SK-N-MC (cell line): ENCODE results near the gene KLHL15.

Experiments used
- DNase-seq: peaks from one replicate; pipeline ENCODE4 v3.0.0-alpha.2; 2011; ENCODE audit warnings: low read depth, low spot score
- H3K27ac ChIP-seq: fragments of 200-600 bp; sonication (generic); 2 replicates; pipeline ENCODE4 v1.5.1; 2016; ENCODE audit warnings: mixed run types
- H3K36me3 ChIP-seq: fragments of 200-600 bp; sonication (generic); 2 replicates; pipeline ENCODE4 v1.6.1; 2017; ENCODE audit warnings: antibody characterized with exemption, low read length, mixed read lengths; ENCODE audit not compliant: insufficient read depth
- H3K4me3 ChIP-seq: fragments of 200-600 bp; sonication (generic); 2 replicates; pipeline ENCODE4 v1.5.1; 2016
- H3K9ac ChIP-seq: fragments of 200-600 bp; sonication (generic); 2 replicates; pipeline ENCODE4 v1.8.0; 2017; ENCODE audit warnings: mixed run types, mixed read lengths; ENCODE audit not compliant: insufficient read length
- H3K9me3 ChIP-seq: fragments of 200-600 bp; sonication (generic); 2 replicates; pipeline ENCODE4 v1.6.1; 2017; ENCODE audit warnings: low read depth, mild to moderate bottlenecking, antibody characterized with exemption, low read length, moderate library complexity, mixed read lengths
- EZH2 ChIP-seq: fragments of 200-600 bp; sonication (generic); IDR thresholded peaks from one replicate; pipeline ENCODE4 v1.6.1; 2017; ENCODE audit warnings: antibody characterized with exemption
- FOXP2 ChIP-seq: optimal IDR thresholded peaks from 2 replicates; pipeline ENCODE3; 2011; ENCODE audit warnings: mild to moderate bottlenecking, moderate library complexity; ENCODE audit not compliant: insufficient read depth; ENCODE audit errors: extremely low read length, control extremely low read depth
- POLR2AphosphoS5 ChIP-seq: IDR thresholded peaks from 2 replicates; pipeline ENCODE4 v1.6.1; 2012; ENCODE audit warnings: mild to moderate bottlenecking, low read depth, low read length, borderline replicate concordance

Gene KLHL15

GRCh38 chrX:24037729-24038128, 10.7 kb upstream of the KLHL15 start:
- H3K4me3 ChIP-seq = no peak overlapping the region
- TF ChIP-seq POLR2AphosphoS5 (no peak), EZH2 (no peak), FOXP2 (no peak)
- H3K27ac ChIP-seq = no peak overlapping the region
- H3K9me3 ChIP-seq = no peaks in the 10 kb centered on the region
- no peak overlapping the region for H3K9ac ChIP-seq
- H3K36me3 ChIP-seq = no peaks in the 10 kb centered on the region
- DNase-seq = no peak

- TF ChIP-seq POLR2AphosphoS5 (no peak), FOXP2 (no peak), EZH2 (no peak)
- DNase-seq = no peak
- Histone ChIP-seq H3K27ac (no peak overlapping the region), H3K36me3 (no peaks in the 10 kb centered on the region), H3K9ac (no peak overlapping the region), H3K4me3 (no peak overlapping the region), H3K9me3 (no peaks in the 10 kb centered on the region)
These were observed 7.5 kb upstream of the KLHL15 start for GRCh38 chrX:24034485-24034884.

DNA sequence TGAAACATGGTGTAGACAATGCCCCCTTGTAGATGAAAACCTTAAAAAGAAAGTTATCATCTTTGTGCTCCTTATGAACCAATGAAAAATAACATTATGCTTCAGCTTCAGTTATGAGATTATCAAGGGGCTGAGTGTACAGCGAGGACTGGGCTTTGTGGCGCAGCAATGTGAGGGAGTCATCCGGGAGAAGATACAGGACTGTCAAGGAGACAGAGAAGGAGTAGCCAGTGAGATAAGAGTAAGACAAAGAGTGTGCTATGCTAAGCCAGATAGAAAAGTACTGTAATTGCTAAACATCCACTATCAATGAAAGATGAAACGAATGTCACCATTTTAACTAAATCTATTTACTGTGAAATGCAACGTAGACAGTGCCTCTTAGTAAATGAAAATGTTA, 3.6 kb upstream of the KLHL15 start:
- Histone ChIP-seq H3K27ac (no peak overlapping the region), H3K9ac (no peak overlapping the region), H3K36me3 (no peaks in the 10 kb centered on the region), H3K4me3 (no peak overlapping the region), H3K9me3 (no peaks in the 10 kb centered on the region)
- no peak for DNase-seq
- TF ChIP-seq POLR2AphosphoS5 = no peak
- TF ChIP-seq EZH2 = no peak
- no peak for TF ChIP-seq FOXP2

DNA sequence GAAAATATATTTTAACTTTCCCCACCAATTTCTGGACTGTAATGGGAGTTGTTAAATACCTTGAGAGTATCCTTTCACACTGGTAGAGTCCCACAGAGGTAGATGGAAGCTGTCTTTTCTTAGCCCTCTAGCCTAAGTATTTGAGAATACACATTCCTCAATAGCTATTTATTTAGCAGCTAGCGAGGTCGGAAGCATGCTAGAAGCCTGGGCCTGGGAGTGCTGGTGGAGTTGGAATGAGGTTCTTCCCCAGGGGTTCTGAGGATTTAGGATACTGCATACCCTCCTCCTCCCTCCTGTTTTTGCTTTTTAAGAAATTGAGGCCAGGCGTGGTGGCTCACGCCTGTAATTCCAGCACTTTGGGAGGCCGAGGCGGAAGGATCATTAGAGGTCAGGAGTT, 999 bp upstream of the KLHL15 start:
- DNase-seq = no peak
- TF ChIP-seq EZH2 (no peak), POLR2AphosphoS5 (no peak)
- no peaks in the 10 kb centered on the region for H3K9me3 ChIP-seq
- no peak overlapping the region for H3K9ac ChIP-seq
- H3K27ac ChIP-seq = no peak overlapping the region
- no peak overlapping the region for H3K4me3 ChIP-seq
- no peaks in the 10 kb centered on the region for H3K36me3 ChIP-seq

GRCh38 chrX:24026432-24026831, 554 bp downstream of the KLHL15 start:
- H3K9ac ChIP-seq = peak overlapping the region; percentile 84
- H3K27ac ChIP-seq = peak overlapping the region; percentile 89
- no peak for TF ChIP-seq FOXP2
- no peak for TF ChIP-seq POLR2AphosphoS5
- no peak for TF ChIP-seq EZH2
- H3K9me3 ChIP-seq = no peaks in the 10 kb centered on the region
- H3K4me3 ChIP-seq = peak overlapping the region; percentile 80
- no peaks in the 10 kb centered on the region for H3K36me3 ChIP-seq
- DNase-seq = no peak

- no peak for TF ChIP-seq FOXP2
- 0 out of 2 replicates have a peak, but pooled peaks have one; percentile 28 for TF ChIP-seq POLR2AphosphoS5
- TF ChIP-seq EZH2 = no peak
- H3K4me3 ChIP-seq = peak overlapping the region; percentile 80
- no peaks in the 10 kb centered on the region for H3K36me3 ChIP-seq
- peak overlapping the region; percentile 84 for H3K9ac ChIP-seq
- no peak for DNase-seq
- peak overlapping the region; percentile 89 for H3K27ac ChIP-seq
- H3K9me3 ChIP-seq = no peaks in the 10 kb centered on the region
These were observed 1.1 kb downstream of the KLHL15 start for GRCh38 chrX:24025741-24026403.

- TF ChIP-seq FOXP2 = peak; percentile 80
- TF ChIP-seq POLR2AphosphoS5 = peak; percentile 86
- TF ChIP-seq EZH2 = no peak
- H3K27ac ChIP-seq = peak overlapping the region; percentile 89
- H3K4me3 ChIP-seq = peak overlapping the region; percentile 82
These were observed 1.9 kb downstream of the KLHL15 start for GRCh38 chrX:24024819-24025740.

GRCh38 chrX:24023972-24024669, 2.9 kb downstream of the KLHL15 start:
- H3K4me3 ChIP-seq = peak overlapping the region; percentile 82
- peak overlapping the region; percentile 91 for H3K9ac ChIP-seq
- TF ChIP-seq POLR2AphosphoS5 (no peak), FOXP2 (no peak), EZH2 (no peak)
- DNase-seq = no peak
- no peaks in the 10 kb centered on the region for H3K36me3 ChIP-seq
- H3K9me3 ChIP-seq = no peaks in the 10 kb centered on the region
- peak overlapping the region; percentile 73; the same call in 1 of the 2 replicates for H3K27ac ChIP-seq

More at GRCh38 chrX:24024819-24025740, 1.9 kb downstream of the KLHL15 start:
- DNase-seq = no peak
- H3K36me3 ChIP-seq = no peaks in the 10 kb centered on the region
- peak overlapping the region; percentile 91 for H3K9ac ChIP-seq
- no peaks in the 10 kb centered on the region for H3K9me3 ChIP-seq
